Muscle of back (tissue), 11 donors: ENCODE results near the gene ENO4. TPM values are rescaled to one million over a fixed set of nuclear protein-coding genes. Genes with fewer than 3 reads are reported as not detected.

Experiments used
- DNase-seq, 3 donors: peaks; one replicate each; pipeline versions ENCODE4 v3.0.0 to v3.0.0-alpha.2; 2013
- polyA plus RNA-seq, 10 donors: library from polyadenylated mRNA; unstranded; fragments of 120-200 nt; gene quantifications; one replicate each; pipeline ENCODE4 v1.2.1, GENCODE V29; 2013; ENCODE audit not compliant: insufficient read length in 10 of 10

Gene ENO4
- polyA plus RNA-seq, 10 donors = 0.27 to 1.2 (median 0.51) TPM

DNA sequence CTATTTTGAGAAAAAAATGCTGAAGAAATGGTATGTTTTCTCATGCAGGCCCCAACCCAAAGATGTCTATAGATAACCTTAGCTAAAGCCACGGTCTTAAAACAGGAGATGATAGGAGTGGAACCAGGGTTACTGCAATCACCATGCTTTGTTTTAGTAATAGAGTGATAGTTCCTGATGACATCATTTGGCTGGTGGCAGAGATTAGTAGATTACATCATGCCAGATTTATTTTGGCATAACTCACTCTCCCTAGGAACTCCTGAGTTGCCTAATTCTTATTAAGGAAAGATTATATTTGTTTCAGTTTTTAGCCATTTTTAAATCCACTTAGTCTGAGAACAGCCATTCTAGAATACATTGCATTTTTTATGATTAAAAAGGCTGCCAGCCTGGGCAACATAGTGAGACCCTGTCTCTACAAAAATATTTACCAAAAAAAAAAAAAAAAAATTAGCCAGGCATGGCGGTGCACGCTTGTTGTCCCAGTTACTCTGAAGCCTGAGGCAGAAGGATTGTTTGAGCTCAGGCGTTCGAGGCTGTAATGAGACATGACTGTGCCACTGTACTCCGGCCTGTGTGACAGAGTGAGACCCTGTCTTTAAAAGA is 17.8 kb downstream of the ENO4 start:
- no peak for DNase-seq

DNA sequence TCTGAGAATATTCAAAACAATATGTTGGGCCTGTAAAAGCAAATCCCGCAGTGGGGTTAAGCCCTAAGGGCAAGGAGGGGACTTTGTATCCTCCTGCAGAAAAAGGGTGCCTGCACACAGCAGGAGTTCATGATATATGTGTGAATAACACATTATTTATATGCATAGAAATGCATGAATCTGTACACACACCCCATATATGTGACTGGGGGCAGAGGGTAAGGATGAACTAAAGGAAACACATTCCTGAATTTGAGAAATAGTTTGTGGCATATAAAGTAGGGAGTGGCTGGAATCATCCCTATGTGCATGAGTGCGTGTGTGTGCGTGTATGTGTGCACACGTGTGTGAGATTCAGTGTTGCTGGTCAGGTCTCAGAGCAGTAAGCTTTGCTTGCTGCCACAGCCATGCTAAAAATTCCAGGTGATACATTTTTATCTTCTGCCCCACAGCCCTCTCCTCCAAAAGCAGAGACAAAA is 18.9 kb downstream of the ENO4 start:
- no peak for DNase-seq

DNA sequence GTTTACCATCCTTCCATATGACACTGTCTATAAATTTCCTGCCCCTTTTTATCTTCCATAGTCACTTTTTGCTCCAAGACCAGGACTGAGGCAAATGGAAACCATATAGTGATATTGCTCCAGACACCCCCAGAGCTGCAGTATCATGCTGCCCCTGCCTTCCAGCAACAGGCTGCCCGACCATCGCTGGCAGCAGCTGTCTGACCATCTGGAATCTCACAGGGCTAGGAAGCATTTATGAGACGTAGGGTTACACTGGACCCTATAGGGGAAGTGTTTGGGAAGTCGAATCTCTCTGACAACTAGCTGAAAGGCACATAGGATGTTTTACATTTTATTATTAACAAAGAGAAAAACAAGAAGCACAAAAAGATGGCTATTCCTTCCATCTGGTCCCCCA is 19.4 kb downstream of the ENO4 start:
- DNase-seq = peak in 1 of 3 donors; percentile 23

- DNase-seq = no peak
These were observed 21.6 kb downstream of the ENO4 start for GRCh38 chr10:116870949-116871348.

GRCh38 chr10:116873134-116873533 is 23.8 kb downstream of the ENO4 start:
- DNase-seq = no peak

GRCh38 chr10:116875897-116876296 is 26.6 kb downstream of the ENO4 start:
- no peak for DNase-seq

DNA sequence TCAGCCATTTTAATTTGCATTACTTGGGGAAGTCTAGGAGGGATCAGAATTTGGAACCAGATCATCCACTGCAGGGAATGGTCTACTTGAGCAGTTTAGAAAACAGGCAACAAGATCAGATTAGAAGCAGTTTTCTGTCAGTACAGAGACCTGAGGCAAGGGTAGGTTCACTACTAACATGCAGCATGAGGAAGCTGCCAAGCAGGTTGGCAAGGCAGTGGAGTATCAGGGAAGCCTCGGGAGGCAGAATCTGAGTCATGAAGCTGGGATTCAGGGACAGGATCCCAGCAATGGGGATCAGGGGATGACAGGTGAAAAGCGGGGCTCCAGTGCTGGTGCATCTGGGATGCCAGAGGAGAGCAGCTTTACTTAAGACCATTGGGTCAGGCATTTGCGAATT is 28.1 kb downstream of the ENO4 start:
- DNase-seq = no peak

DNA sequence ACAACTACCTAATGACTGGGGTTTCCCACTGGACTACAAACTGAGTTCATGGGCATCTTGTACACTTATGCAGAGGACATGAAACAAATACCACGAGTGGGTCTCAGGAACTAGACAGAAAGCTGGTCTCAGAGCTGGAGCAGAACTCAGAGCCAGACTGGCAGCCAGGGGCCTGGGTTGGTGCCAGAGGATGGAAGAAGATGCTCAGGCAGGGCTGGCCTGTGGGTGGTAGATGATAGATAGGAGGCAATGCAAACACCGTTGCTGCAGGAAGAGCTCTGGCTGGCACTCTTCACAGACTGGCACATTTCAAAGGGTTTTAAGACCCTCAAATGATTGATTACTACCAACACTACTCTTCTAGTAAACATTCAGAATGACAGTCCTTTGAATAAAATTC is 28.8 kb downstream of the ENO4 start:
- no peak for DNase-seq

DNA sequence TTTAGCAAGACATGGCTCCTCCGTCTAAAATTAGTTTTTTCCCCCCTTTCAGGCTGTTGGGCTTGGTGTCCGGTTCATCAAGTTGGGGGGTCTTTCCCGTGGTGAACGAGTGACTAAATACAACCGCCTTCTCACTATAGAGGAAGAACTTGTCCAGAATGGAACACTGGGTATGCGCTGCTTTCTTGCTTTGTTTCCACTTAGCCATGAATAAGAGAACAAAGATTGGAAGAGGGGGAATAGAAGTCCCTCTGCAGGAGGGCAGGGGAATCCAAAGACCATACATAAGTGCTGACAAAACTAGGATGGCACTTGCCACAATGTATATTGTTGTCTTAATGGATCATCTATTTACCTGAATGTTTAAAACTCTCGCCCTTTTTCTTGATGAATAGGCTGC is 30.5 kb downstream of the ENO4 start:
- no peak for DNase-seq

GRCh38 chr10:116880716-116881482 is 31.6 kb downstream of the ENO4 start:
- peak in 1 of 3 donors; percentile 25 for DNase-seq

DNA sequence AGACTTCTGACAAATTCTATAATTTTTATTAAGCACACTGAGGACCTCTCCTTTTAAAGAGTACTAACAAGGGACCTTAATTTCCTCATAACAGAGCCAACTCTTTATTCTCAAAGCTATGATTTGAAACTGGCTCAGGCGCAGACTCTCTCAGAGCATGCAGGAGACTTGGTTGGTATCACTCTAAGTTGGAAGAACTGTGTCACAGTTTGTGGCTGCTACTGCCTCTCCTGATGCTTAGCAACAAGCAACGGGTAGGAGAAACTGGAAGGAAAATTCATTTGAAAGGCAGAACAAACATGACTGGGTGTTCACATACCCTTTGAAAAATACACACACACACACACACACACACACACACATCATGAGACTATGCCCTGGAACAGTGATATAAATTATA is 33.3 kb downstream of the ENO4 start:
- no peak for DNase-seq

DNA sequence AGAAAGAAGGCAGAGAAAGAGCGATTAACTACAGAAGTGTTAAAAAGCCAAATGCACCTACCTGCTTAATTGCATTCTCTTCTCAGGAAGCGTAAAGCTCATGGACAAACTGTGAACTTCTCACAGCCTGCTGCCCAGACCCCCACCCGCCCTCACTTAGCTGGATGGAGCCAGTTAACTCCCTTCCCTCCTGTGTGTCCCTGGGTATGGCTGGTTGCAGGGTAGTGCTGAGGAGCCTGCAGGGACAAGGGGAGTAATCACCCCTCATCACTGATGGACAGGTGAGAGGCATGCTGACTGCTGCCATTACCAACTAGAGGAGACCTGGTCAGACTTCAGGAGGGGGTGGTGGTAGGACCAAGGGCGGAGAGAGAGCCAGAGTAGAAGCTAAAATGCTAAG is 37.5 kb downstream of the ENO4 start:
- no peak for DNase-seq

DNA sequence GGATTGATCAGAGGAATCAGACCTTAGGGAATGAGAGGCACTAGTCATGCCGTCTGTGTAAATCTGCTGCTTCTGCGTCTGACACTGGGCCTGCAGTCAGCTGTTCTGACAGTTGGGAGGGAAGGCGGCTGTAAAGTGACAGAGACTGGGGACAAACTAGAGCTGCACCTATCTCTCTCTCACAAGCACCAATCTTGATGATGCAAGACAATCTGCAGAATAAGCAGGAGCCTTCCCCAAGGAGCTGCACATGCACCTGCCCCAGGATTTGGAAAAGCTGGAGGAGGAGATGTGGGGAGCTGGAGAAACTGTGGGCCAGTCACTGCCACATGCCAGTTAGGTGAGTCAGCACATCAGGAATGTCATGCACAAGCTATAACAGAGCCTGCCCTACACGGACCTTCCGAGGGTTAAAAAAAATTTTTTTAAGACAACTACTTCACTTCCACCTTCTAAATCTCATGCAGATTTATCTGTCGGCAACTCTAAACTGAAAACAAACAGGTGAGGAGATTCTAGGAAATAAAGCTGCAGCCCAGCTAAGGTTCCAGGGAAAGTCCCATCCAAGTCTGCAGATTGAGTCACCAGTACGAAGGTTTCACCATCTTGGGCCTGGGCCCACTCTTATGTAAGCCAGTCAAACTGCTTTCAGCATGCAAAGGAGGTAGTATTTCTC is 39.2 kb downstream of the ENO4 start:
- peak in 2 of 3 donors; percentile 19 to 45 for DNase-seq

GRCh38 chr10:116889066-116889465 is 39.8 kb downstream of the ENO4 start:
- DNase-seq = no peak

GRCh38 chr10:116891208-116891607 is 41.9 kb downstream of the ENO4 start:
- DNase-seq = peak; percentile 83 to 90 (median 89)

DNA sequence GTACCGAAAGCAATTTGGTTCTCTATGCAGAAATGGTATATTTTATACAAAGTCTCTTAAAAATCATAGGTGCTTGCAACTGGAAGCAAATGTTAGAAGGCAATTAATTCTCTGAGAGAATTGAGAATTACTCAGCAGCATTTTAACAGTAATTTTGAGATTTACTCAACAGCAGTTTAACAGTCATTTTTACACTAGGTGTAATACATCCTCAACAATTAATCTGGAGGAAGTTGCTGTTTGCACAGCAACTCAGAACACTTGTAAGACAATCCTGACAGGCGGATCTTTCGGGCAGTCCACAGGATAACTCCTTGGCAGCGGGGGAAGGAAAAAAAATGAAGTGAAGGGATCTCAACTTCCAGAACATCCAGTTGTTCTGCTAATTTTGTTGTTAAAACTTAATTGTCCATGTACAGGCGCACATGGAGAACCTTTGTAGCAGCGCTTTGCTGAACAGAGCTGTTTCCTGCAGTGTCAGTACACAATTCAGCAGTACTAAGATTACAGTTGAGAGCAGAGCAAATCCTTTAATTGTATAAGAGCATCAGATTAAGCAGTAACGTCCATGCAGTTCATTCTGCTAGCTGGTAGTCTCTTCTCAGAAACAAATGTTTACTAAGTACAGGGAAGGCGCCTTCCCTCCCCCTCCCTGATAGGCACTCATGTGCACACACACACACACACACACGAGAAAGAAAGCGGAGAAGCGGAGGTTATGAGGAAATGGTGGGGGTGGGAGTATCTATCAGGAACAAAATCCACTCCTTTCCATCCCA is 43.8 kb downstream of the ENO4 start:
- no peak for DNase-seq

DNA sequence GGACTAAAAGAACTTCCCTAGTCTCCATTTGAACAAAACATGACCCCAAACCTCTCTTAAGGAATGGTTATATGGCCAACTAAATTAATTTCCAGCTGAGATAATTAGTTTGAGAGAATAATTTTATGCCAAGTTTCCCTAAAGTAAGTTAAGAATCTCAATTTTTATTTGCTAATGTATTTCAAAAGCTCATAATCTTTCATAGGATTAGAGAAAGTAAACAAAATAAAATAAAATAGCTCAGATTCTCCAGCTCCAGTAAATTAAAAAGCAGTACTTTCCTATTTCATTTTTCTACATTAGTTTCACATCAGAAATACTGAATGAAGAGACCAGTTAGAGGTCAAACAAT is 44.4 kb downstream of the ENO4 start:
- no peak for DNase-seq

- no peak for DNase-seq
These were observed 50.3 kb downstream of the ENO4 start for GRCh38 chr10:116899626-116900025.

DNA sequence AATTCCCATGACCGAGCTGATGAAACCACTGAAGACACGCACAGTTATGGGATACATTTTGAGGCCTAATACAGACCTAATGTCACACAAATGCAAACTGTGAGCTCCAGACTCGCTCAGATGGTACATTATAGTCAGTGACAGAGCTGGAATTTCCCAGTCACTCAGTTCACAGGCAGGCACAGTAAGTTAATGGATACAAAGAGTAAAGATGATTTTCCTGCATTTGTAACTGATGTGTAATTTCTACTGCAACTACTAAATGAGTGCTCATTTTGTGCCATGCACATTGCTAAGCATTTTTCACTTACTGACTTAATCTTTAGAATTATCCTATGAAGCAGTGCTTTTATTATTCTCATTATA is 56.5 kb downstream of the ENO4 start:
- no peak for DNase-seq

GRCh38 chr10:116907245-116907987 is 58.1 kb downstream of the ENO4 start:
- no peak for DNase-seq

DNA sequence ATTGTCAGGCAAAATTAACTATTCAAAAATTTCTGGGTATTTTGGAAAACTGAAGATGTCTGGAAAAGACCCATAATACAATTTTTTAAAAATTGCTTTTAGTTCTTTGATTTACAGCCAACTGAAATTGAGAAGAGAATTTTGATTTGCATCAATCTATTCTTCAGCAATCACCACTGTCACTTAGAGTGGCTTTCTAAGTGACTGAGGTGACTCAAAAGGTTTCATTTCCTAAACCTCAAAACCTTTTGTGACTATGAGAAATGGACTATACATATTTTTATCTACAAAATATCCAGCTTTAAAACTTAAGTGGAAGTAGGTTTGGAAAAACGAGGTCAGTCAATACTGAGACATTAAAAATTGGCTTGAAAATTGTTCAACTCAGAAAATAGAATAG is 60.0 kb downstream of the ENO4 start:
- DNase-seq = no peak

- peak in 1 of 3 donors; percentile 6 for DNase-seq
These were observed 61.6 kb downstream of the ENO4 start for GRCh38 chr10:116910910-116911309.
